ENCODE measurements around the gene FAM161B. TPM values are rescaled to one million over a fixed set of nuclear protein-coding genes. Genes with fewer than 3 reads are reported as not detected.
"Not testable (repeated sequence)": the region's sequence is repeated elsewhere in the genome, so short reads cannot be mapped to it uniquely, and the experiment has no call there.

The FAM161B gene
- total RNA-seq, 1 experiment from 2014 or later, result 2.2 TPM

DNA sequence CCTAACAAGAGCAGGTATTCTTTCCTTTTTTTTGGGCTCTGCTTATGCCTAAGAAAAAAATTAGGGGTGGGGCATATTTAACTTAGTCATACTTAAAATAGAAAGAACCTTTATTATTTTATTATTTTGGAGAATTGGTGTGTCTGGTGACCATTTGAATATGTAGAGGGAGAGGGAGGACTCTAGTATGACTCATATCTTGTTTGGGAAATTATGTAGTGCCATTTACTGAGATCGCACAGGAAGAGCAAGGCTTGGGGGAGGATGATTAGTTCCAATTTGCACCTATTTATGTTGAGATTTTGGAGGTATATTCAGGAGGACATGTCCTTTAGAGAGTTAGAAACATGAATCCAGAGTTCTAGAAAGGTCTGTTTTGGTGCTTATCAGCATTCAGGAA is 53.4 kb downstream of the FAM161B start:
- no TSS peak for BruUV-seq (replicated peaks)
- H3K4me1 ChIP-seq (ENCODE audit: control insufficient read depth, insufficient read depth, low read length), result no peaks in the 10 kb centered on the region
- peaks cover 24% of the 10 kb centered on the region for H3K36me3 ChIP-seq (ENCODE audit: control insufficient read depth, insufficient read depth, low read length)
- H3K27me3 ChIP-seq (ENCODE audit: control insufficient read depth, insufficient read depth, low read length), result no peaks in the 10 kb centered on the region
- ChIA-PET POLR2A (interaction anchor here (0.5 kb wide), 1 partner anchor 23 kb away, joined by 7 read pairs; no protein-coding TSS in a partner anchor), CTCF (no interaction called here)
- in situ Hi-C loops (cut with HindIII; ENCODE audit: low pct_unique_long_range_greater_than_20kb, low sequenced_read_pairs), result no loop called here
- ATAC-seq, result no peak
- H3K4me3 ChIP-seq (ENCODE audit: low read depth in 2 of 2, low read length in 2 of 2), result no peak overlapping the region
- no peak overlapping the region for H3K27ac ChIP-seq (ENCODE audit: low read length)
- intact Hi-C loops (cut with micrococcal nuclease; ENCODE audit: unreplicated experiment), result no loop called here
- no peaks in the 10 kb centered on the region for H3K9me3 ChIP-seq (ENCODE audit: control insufficient read depth, insufficient read depth, low read depth, low read length)
- DNase-seq (ENCODE audit: low read depth, low spot score), result no peak
- no peak for TF ChIP-seq TCF7L2 (IDR thresholded peaks at IDR 0.05; ENCODE audit: low read depth, low read length)

DNA sequence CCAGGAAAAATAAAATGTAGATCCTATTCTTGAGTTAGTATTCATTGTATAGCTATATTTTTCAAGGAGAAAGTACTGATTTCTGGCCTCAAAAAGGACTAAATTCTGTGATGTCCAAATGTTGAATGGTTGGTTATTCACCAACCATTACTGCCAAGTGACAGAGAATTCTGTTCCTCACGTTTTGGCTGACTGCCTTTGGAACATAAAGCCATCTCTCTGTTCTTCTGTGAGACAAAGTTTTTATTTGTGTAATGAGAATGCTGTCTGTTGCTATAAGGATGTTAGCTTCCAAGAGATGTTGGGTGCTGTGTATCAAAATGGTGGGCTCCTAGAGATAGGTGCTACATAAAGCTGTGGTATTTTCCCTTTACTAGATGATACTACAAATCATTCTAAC is 54.0 kb downstream of the FAM161B start:
- no peaks in the 10 kb centered on the region for H3K4me1 ChIP-seq (ENCODE audit: control insufficient read depth, insufficient read depth, low read length)
- H3K9me3 ChIP-seq (ENCODE audit: control insufficient read depth, insufficient read depth, low read depth, low read length), result no peaks in the 10 kb centered on the region
- H3K36me3 ChIP-seq (ENCODE audit: control insufficient read depth, insufficient read depth, low read length), result peaks cover 24% of the 10 kb centered on the region
- no peaks in the 10 kb centered on the region for H3K27me3 ChIP-seq (ENCODE audit: control insufficient read depth, insufficient read depth, low read length)
- CTCF ChIA-PET, result no interaction called here
- H3K4me3 ChIP-seq (ENCODE audit: low read depth in 2 of 2, low read length in 2 of 2), result no peak overlapping the region
- TF ChIP-seq TCF7L2 (IDR thresholded peaks at IDR 0.05; ENCODE audit: low read depth, low read length) (no peak), CTCF (IDR thresholded peaks at IDR 0.05) (no peak), POLR2AphosphoS5 (IDR thresholded peaks at IDR 0.05; ENCODE audit: low read depth, low read length) (no peak), SIN3A (IDR thresholded peaks at IDR 0.05; ENCODE audit: borderline replicate concordance, insufficient read depth, low read depth, low read length) (no peak)
- TF ChIP-seq, protein P1, sequence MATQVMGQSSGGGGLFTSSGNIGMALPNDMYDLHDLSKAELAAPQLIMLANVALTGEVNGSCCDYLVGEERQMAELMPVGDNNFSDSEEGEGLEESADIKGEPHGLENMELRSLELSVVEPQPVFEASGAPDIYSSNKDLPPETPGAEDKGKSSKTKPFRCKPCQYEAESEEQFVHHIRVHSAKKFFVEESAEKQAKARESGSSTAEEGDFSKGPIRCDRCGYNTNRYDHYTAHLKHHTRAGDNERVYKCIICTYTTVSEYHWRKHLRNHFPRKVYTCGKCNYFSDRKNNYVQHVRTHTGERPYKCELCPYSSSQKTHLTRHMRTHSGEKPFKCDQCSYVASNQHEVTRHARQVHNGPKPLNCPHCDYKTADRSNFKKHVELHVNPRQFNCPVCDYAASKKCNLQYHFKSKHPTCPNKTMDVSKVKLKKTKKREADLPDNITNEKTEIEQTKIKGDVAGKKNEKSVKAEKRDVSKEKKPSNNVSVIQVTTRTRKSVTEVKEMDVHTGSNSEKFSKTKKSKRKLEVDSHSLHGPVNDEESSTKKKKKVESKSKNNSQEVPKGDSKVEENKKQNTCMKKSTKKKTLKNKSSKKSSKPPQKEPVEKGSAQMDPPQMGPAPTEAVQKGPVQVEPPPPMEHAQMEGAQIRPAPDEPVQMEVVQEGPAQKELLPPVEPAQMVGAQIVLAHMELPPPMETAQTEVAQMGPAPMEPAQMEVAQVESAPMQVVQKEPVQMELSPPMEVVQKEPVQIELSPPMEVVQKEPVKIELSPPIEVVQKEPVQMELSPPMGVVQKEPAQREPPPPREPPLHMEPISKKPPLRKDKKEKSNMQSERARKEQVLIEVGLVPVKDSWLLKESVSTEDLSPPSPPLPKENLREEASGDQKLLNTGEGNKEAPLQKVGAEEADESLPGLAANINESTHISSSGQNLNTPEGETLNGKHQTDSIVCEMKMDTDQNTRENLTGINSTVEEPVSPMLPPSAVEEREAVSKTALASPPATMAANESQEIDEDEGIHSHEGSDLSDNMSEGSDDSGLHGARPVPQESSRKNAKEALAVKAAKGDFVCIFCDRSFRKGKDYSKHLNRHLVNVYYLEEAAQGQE (IDR thresholded peaks at IDR 0.05; ENCODE audit: insufficient read depth in 1 of 2, low read depth in 2 of 2, low read length in 1 of 2), result no peak
- in situ Hi-C loops (cut with HindIII; ENCODE audit: low pct_unique_long_range_greater_than_20kb, low sequenced_read_pairs) (no loop called here), intact Hi-C loops (cut with micrococcal nuclease; ENCODE audit: unreplicated experiment) (no loop called here)
- POLR2A ChIA-PET, result interaction anchor here (0.5 kb wide), 1 partner anchor 24 kb away, joined by 7 read pairs; no protein-coding TSS in a partner anchor
- no TSS peak for BruUV-seq (replicated peaks)
- DNase-seq (ENCODE audit: low read depth, low spot score) (no peak), ATAC-seq (no peak)
- H3K27ac ChIP-seq (ENCODE audit: low read length), result no peak overlapping the region

GRCh38 chr14:73894180-73894687 is 55.7 kb downstream of the FAM161B start:
- POLR2A ChIA-PET, result not testable (repeated sequence)
- H3K36me3 ChIP-seq (ENCODE audit: control insufficient read depth, insufficient read depth, low read length), result peaks cover 24% of the 10 kb centered on the region

More at GRCh38 chr14:73894180-73894687, 55.7 kb downstream of the FAM161B start:
- H3K27ac ChIP-seq (ENCODE audit: low read length); intact Hi-C loops (cut with micrococcal nuclease; ENCODE audit: unreplicated experiment); H3K4me1 ChIP-seq (ENCODE audit: control insufficient read depth, insufficient read depth, low read length); ATAC-seq; DNase-seq (ENCODE audit: low read depth, low spot score); H3K9me3 ChIP-seq (ENCODE audit: control insufficient read depth, insufficient read depth, low read depth, low read length); CTCF ChIA-PET; H3K4me3 ChIP-seq (ENCODE audit: low read depth in 2 of 2, low read length in 2 of 2); H3K27me3 ChIP-seq (ENCODE audit: control insufficient read depth, insufficient read depth, low read length); BruUV-seq (replicated peaks); in situ Hi-C loops (cut with HindIII; ENCODE audit: low pct_unique_long_range_greater_than_20kb, low sequenced_read_pairs): not testable (repeated sequence)
